Neural cell (in vitro differentiated cells): Measurements from ENCODE around the gene NFATC3.

ENCODE experiments used
- CTCF ChIP-seq: fragments of 450-650 bp; IDR thresholded peaks from 2 replicates; pipeline ENCODE4 v1.5.1; 2014; ENCODE audit warnings: antibody characterized with exemption, mild to moderate bottlenecking, moderate library complexity; ENCODE audit not compliant: poor library complexity, severe bottlenecking
- EP300 ChIP-seq: fragments of 450-650 bp; conservative IDR thresholded peaks from 2 replicates; pipeline ENCODE4 v1.6.1; 2014; ENCODE audit warnings: antibody characterized with exemption, mild to moderate bottlenecking, moderate library complexity; ENCODE audit not compliant: poor library complexity, severe bottlenecking
- EZH2 ChIP-seq: fragments of 200-600, 300-800 bp; shearing (Covaris generic), sonication (generic); IDR thresholded peaks from 2 replicates; pipeline ENCODE4 v1.6.1; 2014; ENCODE audit warnings: antibody characterized with exemption, low read length, borderline replicate concordance, mild to moderate bottlenecking; ENCODE audit not compliant: insufficient read depth, poor library complexity, severe bottlenecking
- POLR2AphosphoS5 ChIP-seq: IDR thresholded peaks from 2 replicates; pipeline ENCODE4 v1.6.1; 2012
- REST ChIP-seq: IDR thresholded peaks from 2 replicates; pipeline ENCODE4 v1.6.1; 2012; ENCODE audit warnings: borderline replicate concordance

DNA sequence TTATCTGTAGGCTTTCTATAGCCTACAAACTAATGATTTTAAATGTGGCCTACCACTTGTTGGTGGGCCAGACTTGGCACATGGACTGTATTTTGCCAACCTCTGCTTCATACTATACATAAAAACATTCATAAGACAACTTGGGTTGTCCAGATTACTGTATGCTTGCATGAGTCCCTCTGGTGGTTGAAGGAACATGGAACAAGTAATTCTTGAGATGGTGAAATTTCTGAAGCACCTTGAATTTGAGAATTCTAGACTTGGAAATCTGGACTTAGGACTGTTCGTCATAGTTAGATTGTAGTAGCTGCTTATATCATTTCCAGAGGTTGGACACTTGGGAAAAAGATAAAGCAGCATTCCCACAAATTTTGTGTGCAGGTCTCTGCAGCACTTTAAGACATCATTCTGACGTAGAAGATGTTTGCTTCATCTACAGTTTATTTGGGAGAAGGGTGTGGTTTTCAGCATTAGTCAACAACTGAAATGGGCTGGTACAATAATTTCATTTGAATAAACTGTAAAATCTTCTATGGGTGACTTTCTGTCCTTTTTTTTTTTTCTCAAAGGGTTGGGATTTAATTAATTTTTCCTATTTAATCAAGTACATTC lies 31.2 kb downstream of the NFATC3 start:
- no peak for TF ChIP-seq EZH2
- TF ChIP-seq POLR2AphosphoS5, result no peak
- TF ChIP-seq CTCF, result no peak
- TF ChIP-seq REST, result no peak
- no peak for TF ChIP-seq EP300
